GM12878 (cell line): ENCODE measurements around the gene MYB. TPM values are rescaled to one million over a fixed set of nuclear protein-coding genes. Genes with fewer than 3 reads are reported as not detected.

Experiments
- ATAC-seq: fragments of 200-7000 bp; cut with Tn5 transposase; 3 replicates; pipeline ENCODE4 v1.9.1; 2020; ENCODE audit warnings: mild to moderate bottlenecking, moderate library complexity
- BruUV-seq: library from RNA; stranded (reverse); fragments of 400-500 nt; replicated peaks from 2 replicates; lab custom pipeline; 2021; lab: Mats Ljungman, UMichigan
- CTCF ChIA-PET: fragments of 300-600 bp; sonication (Branson Sonifier 250); formaldehyde crosslinking; extraction: SDS; loops from one replicate; lab custom pipeline; 2021; ENCODE audit warnings: inconsistent platforms; lab: Yijun Ruan, JAX
- POLR2A ChIA-PET: fragments of 350-600 bp; formaldehyde crosslinking; extraction: SDS; loops from one replicate; lab custom pipeline; 2021; ENCODE audit warnings: inconsistent platforms; lab: Charles Lee
- RAD21 ChIA-PET: fragments of 300-600 bp; sonication (Branson Sonifier 250); formaldehyde crosslinking; loops from one replicate; lab custom pipeline; 2023; ENCODE audit warnings: antibody characterized with exemption; ENCODE audit not compliant: unreplicated experiment; lab: Charles Lee
- SMC1A ChIA-PET: fragments of 300-600 bp; sonication (Branson Sonifier 250); formaldehyde crosslinking; loops from one replicate; lab custom pipeline; 2023; ENCODE audit not compliant: unreplicated experiment, uncharacterized antibody; lab: Charles Lee
- DNase-seq: peaks from one replicate; pipeline ENCODE4 v3.0.0-alpha.2; 2011; ENCODE audit warnings: low read depth, low spot score
- FAIRE-seq: peaks from 3 replicates; lab custom pipeline; 2011; peaks lifted over from hg19 to GRCh38; lab: Jason Lieb, UNC
- H2AFZ ChIP-seq: 2 replicates; pipeline ENCODE4 v1.6.0; 2011; ENCODE audit warnings: low read depth, low read length, control low read depth; ENCODE audit not compliant: control insufficient read depth
- H3K27ac ChIP-seq: 2 replicates; pipeline ENCODE4 v1.5.1; 2011; ENCODE audit warnings: control low read depth; ENCODE audit not compliant: control insufficient read depth, insufficient read depth
- H3K27me3 ChIP-seq, 2 experiments: replicated peaks in 1 of 2; 2 replicates each; pipeline versions ENCODE4 v1.6.0 to v1.6.1; 2011; ENCODE audit warnings: low read length in 1 of 2; ENCODE audit not compliant: control insufficient read depth in 2 of 2, insufficient read depth in 2 of 2
- H3K36me3 ChIP-seq, 2 experiments: 2 replicates each; pipeline ENCODE4 v1.5.1; 2011; ENCODE audit warnings: low read length in 1 of 2; ENCODE audit not compliant: control insufficient read depth in 2 of 2, insufficient read depth in 2 of 2
- H3K4me1 ChIP-seq: 2 replicates; pipeline ENCODE4 v1.6.1; 2011; ENCODE audit warnings: mild to moderate bottlenecking, low read length, moderate library complexity, mixed read lengths; ENCODE audit not compliant: control insufficient read depth, insufficient read depth
- H3K4me2 ChIP-seq: 2 replicates; pipeline ENCODE4 v1.6.0; 2011; ENCODE audit warnings: control low read depth; ENCODE audit not compliant: control insufficient read depth, insufficient read depth
- H3K4me3 ChIP-seq: fragments of 200-600 bp; sonication (generic); 2 replicates; pipeline ENCODE4 v1.5.1; 2016
- H3K79me2 ChIP-seq: 2 replicates; pipeline ENCODE4 v1.6.0; 2011; ENCODE audit warnings: low read length; ENCODE audit not compliant: control insufficient read depth, insufficient read depth
- H3K9ac ChIP-seq: 2 replicates; pipeline ENCODE4 v1.8.0; 2011; ENCODE audit warnings: low read length, control low read depth, mixed read lengths; ENCODE audit not compliant: control insufficient read depth, insufficient read depth
- H3K9me3 ChIP-seq: replicated peaks from 3 replicates; pipeline ENCODE4 v1.5.1; 2011; ENCODE audit warnings: mild to moderate bottlenecking, low read length; ENCODE audit not compliant: control insufficient read depth, insufficient read depth
- H4K20me1 ChIP-seq: 2 replicates; pipeline ENCODE4 v1.6.0; 2011; ENCODE audit not compliant: control insufficient read depth, insufficient read depth
- BRCA1 ChIP-seq: IDR thresholded peaks from 2 replicates; pipeline ENCODE4 v1.6.1; 2011; ENCODE audit warnings: low read depth, low read length, improper control_type of control experiment
- CUX1 ChIP-seq: IDR thresholded peaks from 2 replicates; pipeline ENCODE4 v1.6.1; 2012; ENCODE audit warnings: improper control_type of control experiment, low read depth, low read length; ENCODE audit not compliant: insufficient replicate concordance
- E4F1 ChIP-seq: fragments of 450-650 bp; IDR thresholded peaks from 2 replicates; pipeline ENCODE4 v1.6.1; 2018; ENCODE audit warnings: borderline replicate concordance, mild to moderate bottlenecking; ENCODE audit not compliant: partially characterized antibody
- FOXK2 ChIP-seq: fragments of 450-650 bp; IDR thresholded peaks from 2 replicates; pipeline ENCODE4 v1.6.1; 2017; ENCODE audit warnings: mild to moderate bottlenecking, moderate library complexity
- FOXM1 ChIP-seq: IDR thresholded peaks from 2 replicates; pipeline ENCODE4 v1.6.1; 2012; ENCODE audit warnings: low read depth, mild to moderate bottlenecking, inconsistent platforms, low read length, moderate library complexity
- HDAC2 ChIP-seq: fragments of 200-600 bp; sonication (generic); IDR thresholded peaks from 2 replicates; pipeline ENCODE4 v1.6.1; 2017
- NFIC ChIP-seq: IDR thresholded peaks from 2 replicates; pipeline ENCODE4 v1.6.1; 2012; ENCODE audit warnings: low read depth, mild to moderate bottlenecking, inconsistent platforms, low read length, moderate library complexity
- NFYB ChIP-seq: IDR thresholded peaks from 2 replicates; pipeline ENCODE4 v1.6.1; 2011; ENCODE audit warnings: low read depth, mild to moderate bottlenecking, low read length, improper control_type of control experiment, moderate library complexity; ENCODE audit not compliant: insufficient read depth
- RAD51 ChIP-seq: fragments of 450-650 bp; IDR thresholded peaks from 2 replicates; pipeline ENCODE4 v1.6.1; 2016; ENCODE audit warnings: moderate library complexity, mild to moderate bottlenecking, inconsistent platforms
- RBBP5 ChIP-seq: fragments of 200-600 bp; sonication (generic); conservative IDR thresholded peaks from 2 replicates; pipeline ENCODE4 v1.6.1; 2016
- TARDBP ChIP-seq: IDR thresholded peaks from 2 replicates; pipeline ENCODE4 v1.6.1; 2016; ENCODE audit warnings: borderline replicate concordance
- TBL1XR1 ChIP-seq: IDR thresholded peaks from 2 replicates; pipeline ENCODE4 v1.6.1; 2012; ENCODE audit warnings: low read depth, low read length, improper control_type of control experiment
- TCF3 ChIP-seq: IDR thresholded peaks from 2 replicates; pipeline ENCODE4 v1.6.1; 2012; ENCODE audit warnings: low read depth, mild to moderate bottlenecking, low read length, borderline replicate concordance; ENCODE audit not compliant: insufficient read depth
- WGBS: methylation state at CpG from one replicate; pipeline ENCODE4 v1.1.6; 2016; ENCODE audit warnings: low lambda C conversion rate; ENCODE audit not compliant: insufficient replicate concordance, insufficient coverage; ENCODE audit errors: missing lambda C conversion rate; 5-methylcytosine and 5-hydroxymethylcytosine counted together
- in situ Hi-C: fragments of 300-500 bp; cut with MboI; formaldehyde crosslinking; loops from 9 replicates; pipeline ENCODE4 v1.14.3; 2018; ENCODE audit warnings: mixed read lengths
- intact Hi-C: fragments of 100-400 bp; cut with micrococcal nuclease; formaldehyde crosslinking; loops from one replicate; pipeline ENCODE4 v1.14.2; 2022; ENCODE audit not compliant: unreplicated experiment
- polyA plus RNA-seq, 11 experiments: library from polyadenylated mRNA; depleted of rRNA in 4 of 11; unstranded in 6 of 11; stranded (reverse) in 5 of 11; fragments of >200 nt; fragmentation: Nextera tagmentation in 4 of 11; fragmentation: Illumina TruSeq in 1 of 11; extraction: Ambion mirVana in 4 of 11; extraction: Trizol in 1 of 11; gene quantifications; 1 replicate in 1 of 11; 2 replicates in 10 of 11; pipeline versions ENCODE4 v1.2.1 to v1.2.3, GENCODE V29; 2011 to 2016; ENCODE audit warnings: inconsistent platforms in 2 of 11, missing spikeins in 2 of 11, low read depth in 1 of 11
- total RNA-seq, 4 experiments: library from RNA; depleted of rRNA in 3 of 4; stranded (reverse); fragments of >200 nt in 3 of 4; fragmentation: Illumina TruSeq in 1 of 4; extraction: Trizol in 1 of 4; gene quantifications; 2 replicates each; pipeline versions ENCODE4 v1.2.1 to v1.2.3, GENCODE V29; 2013 to 2021

MYB gene
- total and polyA plus RNA-seq, 10 of the 15 experiments (the other 5 are each of a cell fraction or from before 2014, with no cell fraction given): 7.0 to 29.8 (median 21.5) TPM

DNA sequence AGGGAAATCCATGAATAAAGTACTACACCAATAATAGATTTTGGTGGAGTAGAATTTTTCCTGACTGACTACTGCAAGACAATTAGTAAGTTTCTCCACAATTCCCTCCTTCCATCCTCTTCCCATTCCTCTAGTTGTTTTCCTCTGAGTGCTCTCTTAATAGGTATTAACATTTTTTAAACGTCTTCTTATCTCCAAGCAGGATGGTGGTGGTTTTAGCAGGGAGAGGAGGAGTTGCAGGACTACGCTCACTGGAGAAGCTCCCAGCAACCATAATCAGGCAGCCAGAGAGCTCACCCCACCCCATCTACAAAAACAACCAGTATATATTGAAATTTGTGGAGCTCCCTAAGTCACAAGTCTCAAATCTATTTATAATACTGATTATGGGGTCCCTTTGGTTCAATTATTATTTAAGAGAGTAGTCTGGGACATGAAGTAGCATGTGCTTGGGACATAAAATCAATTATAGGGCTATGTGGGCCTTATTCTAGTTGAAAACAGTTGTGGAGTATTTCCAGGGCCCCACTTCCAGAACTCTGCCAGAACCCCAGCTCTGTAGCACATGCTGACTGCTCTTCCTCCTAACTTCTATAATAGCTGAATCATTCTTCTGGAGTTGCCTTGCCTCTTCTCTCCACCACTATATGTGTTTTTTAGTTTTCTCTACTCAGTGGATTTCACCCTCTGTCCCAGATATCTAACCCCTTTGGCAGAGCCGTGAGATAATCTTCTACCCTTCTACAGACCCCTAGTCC lies 49.8 kb downstream of the MYB start:
- ChIA-PET RAD21 (no interaction called here), SMC1A (interaction anchor here (0.9 to 2.1 kb wide), 3 partner anchors 87 to 177 kb away, joined by 4 to 6 read pairs (median 5); no protein-coding TSS in a partner anchor), POLR2A (interaction anchor here (0.5 to 1.2 kb wide), 3 partner anchors 28 to 105 kb away, joined by 3 to 11 read pairs (median 6); no protein-coding TSS in a partner anchor), CTCF (interaction anchor here (0.7 to 1.9 kb wide), 7 partner anchors 8 to 290 kb away, joined by 3 to 6 read pairs (median 3); no protein-coding TSS in a partner anchor)
- H3K27ac ChIP-seq: no peak overlapping the region
- no peak overlapping the region for H3K4me2 ChIP-seq
- H3K9me3 ChIP-seq: peaks cover 4% of the 10 kb centered on the region; the same call in 2 of the 3 replicates
- BruUV-seq: no TSS peak
- H3K36me3 ChIP-seq: no peaks in the 10 kb centered on the region
- H3K4me1 ChIP-seq: peaks cover 40% of the 10 kb centered on the region
- FAIRE-seq (no peak), DNase-seq (no peak), ATAC-seq (no peak)
- no peaks in the 10 kb centered on the region for H3K27me3 ChIP-seq
- WGBS: 68% methylated on average over 3 of the region's 3 CpGs
- H2AFZ ChIP-seq: no peak overlapping the region
- TF ChIP-seq FOXM1: no peak
- TF ChIP-seq TARDBP: no peak
- no peak for TF ChIP-seq CUX1
- no peak for TF ChIP-seq RBBP5
- TF ChIP-seq FOXK2: no peak
- TF ChIP-seq NFIC: no peak
- no peak for TF ChIP-seq BRCA1
- TF ChIP-seq RAD51: no peak
- no peak for TF ChIP-seq E4F1
- no peak for TF ChIP-seq NFYB
- TF ChIP-seq HDAC2: no peak
- no peak for TF ChIP-seq TCF3
- TF ChIP-seq TBL1XR1: no peak
- no peaks in the 10 kb centered on the region for H3K79me2 ChIP-seq
- intact Hi-C loops: no loop called here
- in situ Hi-C loops: loop anchor here (25.0 kb wide), 1 partner anchor 181 kb away; no protein-coding TSS in a partner anchor
- H3K9ac ChIP-seq: no peak overlapping the region
- no peak overlapping the region for H3K4me3 ChIP-seq
- no peaks in the 10 kb centered on the region for H4K20me1 ChIP-seq
